PC-3 (cell line): Measurements from ENCODE around the gene KLHL40. TPM values are rescaled to one million over a fixed set of nuclear protein-coding genes. Genes with fewer than 3 reads are reported as not detected.

Experiments used
- ATAC-seq: fragments of 200-7000 bp; cut with Tn5 transposase; 2 replicates; pipeline ENCODE4 v1.9.1; 2020; ENCODE audit warnings: mild to moderate bottlenecking, moderate library complexity
- BruUV-seq: library from RNA; stranded (reverse); fragments of 400-500 nt; replicated peaks from 2 replicates; lab custom pipeline; 2021; lab: Mats Ljungman, UMichigan
- CTCF ChIA-PET: fragments of 300-600 bp; sonication (Branson Sonifier 250); formaldehyde crosslinking; loops from one replicate; lab custom pipeline; 2022; ENCODE audit warnings: antibody characterized with exemption; lab: Charles Lee
- POLR2A ChIA-PET: fragments of 300-600 bp; sonication (Branson Sonifier 250); formaldehyde crosslinking; loops from one replicate; lab custom pipeline; 2022; ENCODE audit warnings: antibody characterized with exemption; ENCODE audit not compliant: unreplicated experiment; lab: Charles Lee
- DNase-seq: peaks from one replicate; pipeline ENCODE4 v3.0.0-alpha.2; 2015
- H2AFZ ChIP-seq: fragments of 300-600 bp; sonication (generic); 2 replicates; pipeline ENCODE4 v1.6.0; 2016; ENCODE audit warnings: antibody characterized with exemption, low read length
- H3F3A ChIP-seq: fragments of 300-600 bp; sonication (generic); one replicate; pipeline ENCODE4 v1.6.0; 2017; ENCODE audit warnings: antibody characterized with exemption, low read length, control low read depth, mild to moderate bottlenecking; ENCODE audit not compliant: unreplicated experiment
- H3K27ac ChIP-seq: fragments of 300-600 bp; sonication (generic); 2 replicates; pipeline ENCODE4 v1.5.1; 2016; ENCODE audit warnings: mild to moderate bottlenecking, low read length
- H3K27me3 ChIP-seq: fragments of 300-600 bp; sonication (generic); 2 replicates; pipeline ENCODE4 v1.6.1; 2016; ENCODE audit warnings: low read length, mixed read lengths
- H3K36me3 ChIP-seq: fragments of 300-600 bp; sonication (generic); 2 replicates; pipeline ENCODE4 v1.6.1; 2016; ENCODE audit warnings: low read depth, mixed run types, low read length, mixed read lengths
- H3K4me1 ChIP-seq: fragments of 300-600 bp; sonication (generic); 2 replicates; pipeline ENCODE4 v1.5.1; 2016; ENCODE audit warnings: low read length; ENCODE audit not compliant: insufficient read depth
- H3K4me2 ChIP-seq: fragments of 300-600 bp; sonication (generic); 2 replicates; pipeline ENCODE4 v1.6.0; 2016; ENCODE audit warnings: low read length
- H3K4me3 ChIP-seq: fragments of 300-600 bp; sonication (generic); 2 replicates; pipeline ENCODE4 v1.5.1; 2016; ENCODE audit warnings: mild to moderate bottlenecking, low read length, mixed read lengths
- H3K79me2 ChIP-seq: fragments of 300-600 bp; sonication (generic); 2 replicates; pipeline ENCODE4 v1.6.1; 2017; ENCODE audit warnings: low read length, mixed read lengths
- H3K9ac ChIP-seq: fragments of 300-600 bp; sonication (generic); 2 replicates; pipeline ENCODE4 v1.6.0; 2016; ENCODE audit warnings: mild to moderate bottlenecking, low read length
- H3K9me2 ChIP-seq: fragments of 300-600 bp; sonication (generic); replicated peaks from 2 replicates; pipeline ENCODE4 v1.6.1; 2016; ENCODE audit warnings: mixed run types, low read length, mixed read lengths
- H3K9me3 ChIP-seq: fragments of 300-600 bp; sonication (generic); 2 replicates; pipeline ENCODE4 v1.6.1; 2016; ENCODE audit warnings: low read length, mixed read lengths
- H4K20me1 ChIP-seq: fragments of 300-600 bp; sonication (generic); 2 replicates; pipeline ENCODE4 v1.6.1; 2016; ENCODE audit warnings: low read length, mixed read lengths
- EZH2 ChIP-seq: fragments of 300-600 bp; sonication (generic); IDR thresholded peaks from one replicate; pipeline ENCODE4 v1.6.1; 2017; ENCODE audit warnings: antibody characterized with exemption, mild to moderate bottlenecking, low read length; ENCODE audit not compliant: unreplicated experiment
- EZH2phosphoT487 ChIP-seq: fragments of 300-600 bp; sonication (generic); IDR thresholded peaks from 2 replicates; pipeline ENCODE4 v1.6.1; 2018; ENCODE audit warnings: mild to moderate bottlenecking, antibody characterized with exemption, low read length, borderline replicate concordance
- intact Hi-C: fragments of 100-400 bp; cut with micrococcal nuclease; formaldehyde crosslinking; loops from 2 replicates; pipeline ENCODE4 v1.9.0; 2023
- total RNA-seq: library from RNA; depleted of rRNA; stranded (reverse); fragments of >200 nt; gene quantifications from 2 replicates; pipeline ENCODE4 v1.2.3, GENCODE V29; 2014
- TF ChIP-seq, protein P1 (sequence below): fragments of 300-600 bp; sonication (generic); conservative IDR thresholded peaks from 2 replicates; pipeline ENCODE4 v1.5.1; 2017; ENCODE audit warnings: antibody characterized with exemption, low read depth, mild to moderate bottlenecking, low read length

Gene KLHL40
- total RNA-seq, 1 experiment from 2014 or later, result not detected

DNA sequence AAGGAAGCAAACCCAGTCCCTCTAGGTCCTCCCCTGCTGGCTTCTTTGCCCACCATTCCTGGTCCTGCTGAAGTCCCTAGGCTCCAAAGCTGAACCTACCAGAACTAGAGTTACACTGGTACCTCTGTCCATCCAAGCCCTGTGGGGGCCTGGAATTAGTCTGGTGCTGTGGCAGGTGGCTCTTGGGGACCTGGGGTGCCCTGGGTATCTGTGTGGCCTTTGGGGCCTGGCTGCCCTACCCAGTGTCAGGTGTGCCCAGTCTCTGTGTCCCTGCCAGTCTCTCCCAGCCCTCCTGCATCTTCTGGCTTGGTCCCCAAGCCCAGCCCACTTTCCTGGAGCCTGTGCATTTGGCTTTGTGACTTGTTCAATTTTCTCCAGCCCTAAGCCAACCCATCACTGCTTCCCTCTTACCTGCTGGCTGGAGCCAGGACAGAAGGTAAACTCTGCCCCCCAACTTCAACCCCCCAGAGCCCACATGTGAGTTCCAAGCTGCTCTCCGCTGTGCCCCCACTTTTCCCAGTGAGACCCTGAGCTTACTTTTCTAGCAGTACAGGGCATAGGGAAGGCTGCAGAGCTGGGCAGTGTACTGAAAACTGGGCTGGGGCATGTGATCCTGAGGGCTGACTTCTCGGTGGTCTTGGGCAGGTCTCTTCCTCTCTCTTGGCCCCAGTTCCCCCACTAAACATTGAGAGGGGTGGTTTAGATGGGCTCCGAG lies 45.5 kb downstream of the KLHL40 start:
- no peaks in the 10 kb centered on the region for H3F3A ChIP-seq
- no peaks in the 10 kb centered on the region for H3K4me1 ChIP-seq
- intact Hi-C loops, result no loop called here
- no peaks in the 10 kb centered on the region for H3K9me3 ChIP-seq
- ATAC-seq (no peak), DNase-seq (no peak)
- H3K36me3 ChIP-seq, result no peaks in the 10 kb centered on the region
- CTCF ChIA-PET, result no interaction called here
- POLR2A ChIA-PET, result no interaction called here
- H2AFZ ChIP-seq, result no peak overlapping the region
- H4K20me1 ChIP-seq, result no peaks in the 10 kb centered on the region
- no peak overlapping the region for H3K27ac ChIP-seq
- H3K4me3 ChIP-seq, result no peak overlapping the region
- H3K9ac ChIP-seq, result no peak overlapping the region
- H3K79me2 ChIP-seq, result no peaks in the 10 kb centered on the region
- TF ChIP-seq EZH2phosphoT487 (no peak), EZH2 (no peak)
- TF ChIP-seq, protein P1, sequence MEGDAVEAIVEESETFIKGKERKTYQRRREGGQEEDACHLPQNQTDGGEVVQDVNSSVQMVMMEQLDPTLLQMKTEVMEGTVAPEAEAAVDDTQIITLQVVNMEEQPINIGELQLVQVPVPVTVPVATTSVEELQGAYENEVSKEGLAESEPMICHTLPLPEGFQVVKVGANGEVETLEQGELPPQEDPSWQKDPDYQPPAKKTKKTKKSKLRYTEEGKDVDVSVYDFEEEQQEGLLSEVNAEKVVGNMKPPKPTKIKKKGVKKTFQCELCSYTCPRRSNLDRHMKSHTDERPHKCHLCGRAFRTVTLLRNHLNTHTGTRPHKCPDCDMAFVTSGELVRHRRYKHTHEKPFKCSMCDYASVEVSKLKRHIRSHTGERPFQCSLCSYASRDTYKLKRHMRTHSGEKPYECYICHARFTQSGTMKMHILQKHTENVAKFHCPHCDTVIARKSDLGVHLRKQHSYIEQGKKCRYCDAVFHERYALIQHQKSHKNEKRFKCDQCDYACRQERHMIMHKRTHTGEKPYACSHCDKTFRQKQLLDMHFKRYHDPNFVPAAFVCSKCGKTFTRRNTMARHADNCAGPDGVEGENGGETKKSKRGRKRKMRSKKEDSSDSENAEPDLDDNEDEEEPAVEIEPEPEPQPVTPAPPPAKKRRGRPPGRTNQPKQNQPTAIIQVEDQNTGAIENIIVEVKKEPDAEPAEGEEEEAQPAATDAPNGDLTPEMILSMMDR, result no peak
- no peaks in the 10 kb centered on the region for H3K27me3 ChIP-seq
- no peaks in the 10 kb centered on the region for H3K9me2 ChIP-seq
- no peak overlapping the region for H3K4me2 ChIP-seq
- no TSS peak for BruUV-seq

DNA sequence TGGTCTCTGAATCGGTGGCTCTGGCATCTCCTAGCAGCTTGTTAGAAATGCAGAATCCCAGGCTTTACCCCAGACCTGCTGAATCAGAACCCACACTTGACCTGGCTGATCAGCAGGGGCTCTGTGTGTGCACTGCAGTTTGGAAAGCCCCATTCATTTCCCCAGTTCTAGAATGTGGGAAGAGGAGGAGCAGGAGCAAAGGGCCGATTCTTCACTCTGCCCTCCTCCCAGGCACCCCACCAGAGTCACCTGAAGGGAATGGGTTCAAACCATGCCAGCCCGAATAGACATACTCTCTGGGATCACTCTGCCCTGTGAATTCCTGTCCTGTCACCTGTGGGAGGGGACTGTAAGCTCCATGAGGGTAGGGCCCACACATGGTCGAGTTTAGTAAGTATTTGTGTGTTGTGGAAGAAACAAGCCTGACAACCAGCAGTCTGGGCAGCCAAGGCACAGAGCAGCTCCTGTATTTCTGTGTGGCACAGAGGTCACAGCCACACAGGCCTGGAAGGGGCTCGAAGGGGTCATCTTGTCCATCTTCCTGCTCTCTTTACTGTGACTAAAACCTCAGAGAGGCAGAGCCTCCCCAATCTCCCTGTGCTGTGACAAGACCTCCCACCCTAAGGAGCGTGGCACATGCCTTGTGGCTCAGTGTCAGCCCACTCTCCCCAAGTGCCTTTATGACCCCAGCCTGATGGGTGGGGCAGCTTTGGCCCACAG lies 46.3 kb downstream of the KLHL40 start:
- ChIA-PET POLR2A (no interaction called here), CTCF (no interaction called here)
- no peaks in the 10 kb centered on the region for H3K4me1 ChIP-seq
- intact Hi-C loops, result no loop called here
- H2AFZ ChIP-seq, result no peak overlapping the region
- no peaks in the 10 kb centered on the region for H3F3A ChIP-seq
- no peak for DNase-seq
- TF ChIP-seq, protein P1, result no peak
- TF ChIP-seq EZH2phosphoT487 (no peak), EZH2 (no peak)
- no peaks in the 10 kb centered on the region for H3K9me2 ChIP-seq
- no peak for ATAC-seq
- no TSS peak for BruUV-seq
- H3K4me2 ChIP-seq, result no peak overlapping the region
- H3K9ac ChIP-seq, result no peak overlapping the region
- H3K27me3 ChIP-seq, result no peaks in the 10 kb centered on the region
- no peak overlapping the region for H3K27ac ChIP-seq
- H3K79me2 ChIP-seq, result no peaks in the 10 kb centered on the region
- no peaks in the 10 kb centered on the region for H3K36me3 ChIP-seq
- no peak overlapping the region for H3K4me3 ChIP-seq
- H3K9me3 ChIP-seq, result no peaks in the 10 kb centered on the region
- no peaks in the 10 kb centered on the region for H4K20me1 ChIP-seq
